ENCODE results near the gene MAP3K13.
A peak's percentile ranks its signal among the peaks of the same experiment; 100 is the strongest.
"Not testable (repeated sequence)": the region's sequence is repeated elsewhere in the genome, so short reads cannot be mapped to it uniquely, and the experiment has no call there.

MAP3K13 gene

GRCh38 chr3:185400866-185401265 lies 37.9 kb downstream of the MAP3K13 start:
- DNase-seq: peak; percentile 19

DNA sequence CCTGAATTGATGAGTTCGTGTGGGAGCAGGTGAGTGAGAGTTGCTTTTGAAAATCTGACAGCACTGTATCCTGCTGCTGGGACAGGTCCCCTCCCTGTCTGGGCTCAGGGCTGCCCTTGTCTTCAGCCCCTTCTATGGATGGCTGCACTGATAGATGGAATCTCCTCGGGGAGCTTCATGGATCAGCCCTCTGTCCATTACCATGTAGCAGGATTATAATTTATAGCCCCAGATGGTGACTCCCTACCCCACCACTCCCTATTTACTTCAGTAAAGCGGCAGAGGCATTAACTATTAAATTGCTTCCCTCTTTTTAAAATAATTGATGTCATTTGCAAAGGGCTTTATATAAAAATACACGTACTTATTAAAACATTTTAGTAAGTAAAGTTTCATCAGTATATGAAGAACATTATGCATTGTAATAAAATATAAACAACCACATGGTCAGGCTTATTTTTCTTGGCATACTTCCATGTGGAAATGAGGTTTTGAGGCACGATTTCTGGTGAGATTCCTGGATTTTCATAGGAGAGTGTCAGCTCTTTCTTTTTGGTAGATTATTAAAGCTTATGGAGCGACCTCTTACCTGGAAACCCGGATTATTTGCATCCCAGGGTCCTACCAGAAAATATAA lies 38.5 kb downstream of the MAP3K13 start:
- DNase-seq: peak; percentile 53

GRCh38 chr3:185402561-185402960 lies 39.6 kb downstream of the MAP3K13 start:
- DNase-seq: peak; percentile 48

- no peak for DNase-seq
Observed at GRCh38 chr3:185403002-185403401, 40.1 kb downstream of the MAP3K13 start.

- DNase-seq: no peak
Observed at GRCh38 chr3:185405243-185405642, 42.3 kb downstream of the MAP3K13 start.

DNA sequence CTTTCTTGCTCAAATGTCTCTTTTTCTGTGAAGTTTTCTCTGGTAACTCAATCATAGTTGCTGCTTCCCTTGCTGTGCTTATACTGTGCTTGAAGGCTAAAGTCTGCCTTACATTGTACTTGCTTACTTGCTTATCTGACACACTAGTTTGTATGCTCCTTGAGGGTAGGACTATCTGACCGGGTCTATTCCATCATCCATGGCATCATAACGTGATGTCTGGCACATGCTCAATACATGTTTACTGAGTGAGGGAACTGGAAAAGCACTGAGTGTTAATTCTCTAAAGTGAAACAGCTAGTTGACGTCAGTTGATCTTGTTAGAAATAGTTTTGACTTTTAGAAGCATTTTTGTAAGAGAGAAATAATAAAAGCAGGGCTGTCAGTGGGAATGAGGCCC lies 42.7 kb downstream of the MAP3K13 start:
- no peak for DNase-seq

DNA sequence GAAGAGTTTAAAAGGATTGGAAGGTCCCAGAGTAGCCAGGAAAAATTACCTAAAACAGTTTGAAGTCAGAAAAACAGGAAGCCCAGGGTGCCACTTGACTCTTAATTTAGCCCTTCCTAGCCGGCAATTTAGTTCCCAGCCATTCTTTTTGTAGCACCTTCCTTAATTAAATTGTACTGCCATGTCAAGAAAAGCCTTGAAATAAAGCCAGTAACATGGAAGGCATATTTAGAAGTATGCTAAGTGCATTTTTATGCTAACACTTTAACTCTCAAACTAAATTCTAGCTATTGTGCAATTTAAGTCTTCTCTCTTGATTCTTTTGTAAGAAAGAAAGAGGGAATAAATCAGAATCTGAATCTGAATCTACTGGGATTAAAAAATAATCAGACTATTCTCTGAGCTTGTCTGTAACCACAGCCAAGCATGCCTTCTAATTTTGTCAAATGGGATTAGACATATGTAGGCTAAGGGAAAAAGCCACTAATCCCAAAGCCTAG lies 43.2 kb downstream of the MAP3K13 start:
- DNase-seq: no peak

GRCh38 chr3:185409957-185410356 lies 47.0 kb downstream of the MAP3K13 start:
- DNase-seq: no peak

DNA sequence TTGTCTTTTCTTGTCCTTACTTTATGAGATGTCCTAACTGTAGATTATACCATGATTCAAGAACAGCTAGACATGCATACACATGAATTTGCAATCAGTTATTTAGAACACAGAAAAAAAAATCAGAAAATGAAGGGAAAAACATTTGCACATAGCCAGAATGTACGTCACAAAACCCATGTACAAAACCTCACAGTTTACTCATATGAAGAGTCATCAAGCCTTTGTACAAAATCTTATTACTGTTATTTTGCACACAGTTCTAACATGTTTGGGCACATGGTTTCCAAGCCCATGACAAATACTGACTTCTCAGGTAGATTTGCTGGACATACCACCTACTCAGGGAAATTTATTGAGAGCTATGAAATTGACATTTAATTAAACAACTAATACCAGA lies 48.2 kb downstream of the MAP3K13 start:
- DNase-seq: no peak

- no peak for DNase-seq
Observed at GRCh38 chr3:185416513-185416912, 53.6 kb downstream of the MAP3K13 start.

DNA sequence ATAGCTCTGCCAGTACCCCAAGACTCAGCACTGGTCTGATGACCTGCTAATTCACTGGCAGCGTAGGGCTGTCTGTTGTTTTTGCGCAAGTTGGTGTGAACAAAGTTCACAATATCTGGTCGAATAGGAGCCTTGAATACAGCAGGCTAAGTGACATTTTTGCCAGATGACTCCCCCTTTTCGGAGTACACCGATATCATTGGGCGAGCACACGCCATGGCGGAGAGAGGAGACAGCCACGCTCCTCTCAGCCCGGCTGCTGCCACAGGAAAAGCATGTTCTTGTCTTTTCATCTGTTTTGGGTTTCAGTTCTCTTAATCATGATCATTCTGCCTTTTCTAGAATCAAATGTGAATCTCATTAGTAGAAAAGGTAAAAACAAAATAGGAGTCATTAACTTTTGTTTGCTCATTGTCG lies 55.6 kb downstream of the MAP3K13 start:
- not testable (repeated sequence) for DNase-seq

DNA sequence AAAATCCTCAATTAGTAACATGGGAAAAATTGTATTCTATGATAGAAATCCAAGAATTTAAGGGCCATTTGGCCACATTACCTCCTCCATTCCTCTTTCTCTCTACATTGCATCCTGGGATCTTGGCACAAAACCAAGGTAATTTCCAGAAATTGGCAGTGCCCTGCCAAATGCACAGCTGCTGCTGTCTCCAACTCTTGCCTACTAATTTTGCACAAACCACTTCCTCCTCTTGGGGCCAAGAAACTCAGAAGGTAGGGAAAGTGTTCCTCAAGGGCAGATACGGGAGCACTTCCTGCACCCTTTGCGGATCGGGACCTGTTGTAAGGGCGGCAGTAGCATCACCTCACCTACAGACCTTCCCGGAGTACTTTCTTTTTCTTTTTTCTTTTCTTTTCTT lies 57.8 kb downstream of the MAP3K13 start:
- DNase-seq: no peak

DNA sequence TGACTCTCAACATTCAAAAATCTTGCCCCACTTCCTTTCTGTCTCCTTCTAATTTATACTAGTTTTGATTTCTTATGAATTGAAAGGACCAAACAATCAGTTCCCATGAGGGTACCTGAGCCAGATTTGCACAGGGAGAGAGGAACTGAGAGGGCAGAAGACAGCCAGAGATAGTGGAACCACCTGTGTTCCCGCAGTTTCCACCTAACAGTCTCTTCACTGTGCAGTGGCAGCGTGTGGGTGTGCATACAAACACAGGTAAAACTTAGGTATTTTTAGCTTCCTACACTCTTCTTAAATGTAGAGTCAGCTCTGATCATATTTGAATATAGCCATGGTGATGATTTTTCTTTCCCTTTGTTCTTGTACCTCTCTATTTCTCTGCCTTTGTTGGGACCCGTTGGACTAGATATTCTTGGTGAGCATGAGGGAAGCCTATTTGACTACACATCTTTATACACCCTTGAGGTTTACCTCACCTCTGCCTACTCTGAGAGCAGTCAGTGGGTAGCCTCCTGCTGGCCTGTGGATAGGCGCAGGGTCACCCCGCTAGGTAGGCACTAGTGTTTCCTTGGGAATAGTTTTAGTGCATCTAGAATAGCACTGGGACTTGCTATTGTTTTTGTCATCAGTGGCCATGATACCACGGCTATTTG lies 58.8 kb downstream of the MAP3K13 start:
- DNase-seq: no peak

DNA sequence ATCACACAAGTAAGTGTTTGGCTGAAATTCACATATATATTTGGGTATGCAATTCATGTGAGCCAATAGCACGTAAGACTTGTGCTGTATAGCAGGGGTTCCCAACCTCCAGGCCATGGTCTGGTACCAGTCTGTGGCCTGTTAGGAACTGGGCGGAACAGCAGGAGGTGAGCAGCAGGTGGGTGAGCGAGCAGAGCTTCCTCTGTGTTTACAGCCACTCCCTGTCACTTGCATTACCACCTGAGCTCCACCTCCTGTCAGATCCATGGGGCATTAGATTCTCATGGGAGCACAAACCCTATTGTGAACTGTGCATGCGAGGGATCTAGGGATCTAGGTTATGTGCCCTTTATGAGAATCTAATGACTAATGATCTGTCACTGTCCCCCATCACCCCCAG lies 59.7 kb downstream of the MAP3K13 start:
- DNase-seq: no peak

- DNase-seq: no peak
Observed at GRCh38 chr3:185423178-185423577, 60.2 kb downstream of the MAP3K13 start.

DNA sequence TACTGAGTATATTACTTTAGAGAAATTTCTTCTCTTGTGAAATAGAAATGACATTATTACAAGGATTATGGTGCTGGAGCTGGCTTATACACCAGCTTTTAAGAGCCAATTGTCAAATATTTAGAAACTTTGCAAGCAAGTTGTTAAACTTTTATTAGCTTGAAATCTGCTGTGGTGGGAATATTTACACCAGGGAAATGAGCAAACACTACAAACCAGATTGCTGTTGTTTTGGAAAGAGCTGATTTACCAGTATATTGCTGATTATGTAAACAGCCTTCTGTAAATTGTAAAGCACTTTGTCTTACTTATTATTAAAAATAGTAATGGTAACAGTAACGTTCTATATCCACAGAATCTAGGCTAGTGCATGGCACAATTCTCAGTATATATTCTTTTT lies 61.5 kb downstream of the MAP3K13 start:
- no peak for DNase-seq

DNA sequence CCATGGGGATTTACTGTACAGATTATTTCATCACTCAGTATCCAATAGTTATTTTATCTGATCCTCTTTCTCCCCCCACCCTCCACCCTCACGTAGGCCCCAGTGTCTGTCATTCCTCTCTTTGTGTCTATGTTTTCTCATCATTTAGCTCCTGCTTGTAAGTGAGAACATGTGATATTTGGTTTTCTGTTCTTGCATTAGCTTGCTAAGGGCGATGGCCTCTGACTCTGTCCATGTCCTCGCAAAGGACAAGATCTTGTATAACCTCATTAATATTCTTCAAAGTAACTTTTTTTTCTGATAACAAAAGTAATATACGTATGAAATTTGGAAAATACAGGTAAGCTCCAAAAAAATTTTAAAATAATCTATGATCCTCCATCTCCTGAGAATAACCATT lies 67.4 kb downstream of the MAP3K13 start:
- no peak for DNase-seq

- no peak for DNase-seq
Observed at GRCh38 chr3:185439745-185440466, 77.0 kb downstream of the MAP3K13 start.

GRCh38 chr3:185442031-185442430 lies 79.1 kb downstream of the MAP3K13 start:
- DNase-seq: no peak

DNA sequence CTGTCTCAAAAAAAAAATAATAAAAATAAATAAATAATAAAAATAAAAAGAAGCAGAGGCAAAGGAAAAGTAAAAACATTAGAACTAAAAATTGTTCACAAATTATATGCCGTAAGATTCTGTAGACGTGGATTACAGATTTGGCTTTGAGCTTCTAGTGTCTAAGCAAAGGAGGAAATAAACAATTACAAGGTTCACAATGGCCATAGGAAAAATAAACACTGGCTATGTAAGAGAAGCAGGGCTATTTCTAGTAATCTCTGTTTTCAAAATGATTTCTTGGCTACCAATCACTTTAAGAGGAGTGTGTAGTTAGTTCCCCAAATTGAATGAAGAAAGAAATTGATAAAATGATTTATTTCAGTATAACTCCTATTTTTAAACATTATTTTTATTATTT lies 81.4 kb downstream of the MAP3K13 start:
- no peak for DNase-seq

GRCh38 chr3:185448107-185448506 lies 85.2 kb downstream of the MAP3K13 start:
- no peak for DNase-seq

DNA sequence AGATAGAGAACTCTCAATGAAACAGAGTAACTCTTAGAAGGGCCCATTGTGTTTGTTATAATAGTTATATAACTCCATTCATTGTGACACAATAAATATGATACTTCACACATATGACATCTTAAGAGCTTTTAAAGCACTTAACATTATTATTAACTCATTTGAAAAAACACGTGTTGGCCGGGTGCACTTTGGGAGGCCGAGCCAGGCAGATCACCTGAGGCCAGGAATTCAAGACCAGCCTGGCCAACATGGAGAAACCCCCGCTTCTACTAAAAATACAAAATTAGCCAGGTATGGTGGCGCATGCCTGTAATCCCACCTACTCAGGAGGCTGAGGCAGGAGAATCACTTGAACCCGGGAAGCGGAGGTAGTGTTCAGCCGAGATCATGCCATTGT lies 88.5 kb downstream of the MAP3K13 start:
- not testable (repeated sequence) for DNase-seq

- no peak for DNase-seq
Observed at GRCh38 chr3:185457376-185457775, 94.4 kb downstream of the MAP3K13 start.

DNA sequence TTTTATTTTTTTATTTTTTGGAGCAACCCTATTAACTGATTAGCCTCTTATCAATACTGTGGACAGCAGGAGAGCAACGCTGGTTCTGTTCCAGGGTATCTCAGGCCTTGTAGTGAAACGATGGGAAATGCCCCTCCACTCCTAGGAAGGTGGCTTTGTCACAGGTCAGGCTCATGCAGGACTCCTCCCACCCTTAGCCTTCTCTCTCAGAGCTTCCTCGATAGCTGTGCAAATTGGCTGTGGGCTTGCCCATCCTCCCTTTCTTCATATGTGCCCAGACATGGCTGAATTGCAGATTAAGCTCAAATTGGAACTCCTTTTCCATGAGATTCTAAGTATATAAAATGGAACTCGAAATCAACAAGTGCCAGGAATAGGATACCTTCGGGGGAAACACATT lies 97.4 kb downstream of the MAP3K13 start:
- DNase-seq: no peak
